22Rv1 (cell line): ENCODE measurements around the gene TP53AIP1.
A peak's percentile ranks its signal among the peaks of the same experiment; 100 is the strongest.

ENCODE experiments used
- H3K27ac ChIP-seq: fragments of 450-650 bp; 2 replicates; pipeline ENCODE4 v1.5.1; 2017
- ZFX ChIP-seq: fragments of 450-650 bp; IDR thresholded peaks from 2 replicates; pipeline ENCODE4 v1.6.1; 2017; ENCODE audit warnings: antibody characterized with exemption, borderline replicate concordance
- TF ChIP-seq, protein P1 (sequence below): fragments of 450-650 bp; IDR thresholded peaks from 2 replicates; pipeline ENCODE4 v1.5.1; 2017; ENCODE audit warnings: mild to moderate bottlenecking

TP53AIP1 gene

DNA sequence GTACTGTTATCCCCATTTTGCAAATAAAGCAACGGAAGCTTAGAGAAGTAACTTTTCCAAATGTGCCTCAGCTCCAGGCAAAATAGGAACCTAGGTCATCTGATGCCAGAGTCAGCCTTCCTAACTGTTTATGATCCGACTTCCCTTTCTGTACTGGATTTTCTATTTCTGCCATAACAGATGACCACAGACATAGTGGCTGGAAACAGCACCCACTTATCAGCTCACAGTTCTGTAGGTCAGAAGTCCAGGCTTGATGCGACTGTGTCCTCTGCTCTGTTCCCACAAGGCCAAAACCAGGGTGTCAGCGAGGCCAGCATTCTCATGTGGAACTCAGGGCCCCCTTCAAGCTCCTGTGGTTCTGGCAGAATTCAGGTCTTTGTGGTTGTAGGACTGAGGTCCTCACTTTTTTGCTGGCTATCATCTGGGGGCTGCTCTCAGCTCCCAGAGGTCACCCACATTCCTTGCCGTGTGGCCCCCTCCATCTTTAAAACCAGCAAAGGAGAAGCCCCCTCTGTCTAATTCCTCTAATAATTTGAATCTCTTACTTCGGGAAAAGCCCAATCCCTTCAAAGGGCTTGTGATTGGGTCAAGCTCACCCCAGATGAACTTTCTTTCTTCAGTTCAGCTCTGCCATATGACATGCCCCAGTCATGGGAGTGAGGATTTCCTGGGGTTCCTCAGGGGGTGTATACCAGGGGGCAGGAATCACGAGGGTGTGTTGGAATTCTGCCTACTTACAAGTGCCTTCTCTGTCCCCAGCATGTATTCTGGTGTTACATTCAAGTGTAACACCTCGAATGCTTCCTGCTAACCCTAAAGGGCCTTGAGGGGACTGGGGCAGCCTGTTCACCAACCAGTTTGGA lies 36.3 kb downstream of the TP53AIP1 start:
- no peak overlapping the region for H3K27ac ChIP-seq

DNA sequence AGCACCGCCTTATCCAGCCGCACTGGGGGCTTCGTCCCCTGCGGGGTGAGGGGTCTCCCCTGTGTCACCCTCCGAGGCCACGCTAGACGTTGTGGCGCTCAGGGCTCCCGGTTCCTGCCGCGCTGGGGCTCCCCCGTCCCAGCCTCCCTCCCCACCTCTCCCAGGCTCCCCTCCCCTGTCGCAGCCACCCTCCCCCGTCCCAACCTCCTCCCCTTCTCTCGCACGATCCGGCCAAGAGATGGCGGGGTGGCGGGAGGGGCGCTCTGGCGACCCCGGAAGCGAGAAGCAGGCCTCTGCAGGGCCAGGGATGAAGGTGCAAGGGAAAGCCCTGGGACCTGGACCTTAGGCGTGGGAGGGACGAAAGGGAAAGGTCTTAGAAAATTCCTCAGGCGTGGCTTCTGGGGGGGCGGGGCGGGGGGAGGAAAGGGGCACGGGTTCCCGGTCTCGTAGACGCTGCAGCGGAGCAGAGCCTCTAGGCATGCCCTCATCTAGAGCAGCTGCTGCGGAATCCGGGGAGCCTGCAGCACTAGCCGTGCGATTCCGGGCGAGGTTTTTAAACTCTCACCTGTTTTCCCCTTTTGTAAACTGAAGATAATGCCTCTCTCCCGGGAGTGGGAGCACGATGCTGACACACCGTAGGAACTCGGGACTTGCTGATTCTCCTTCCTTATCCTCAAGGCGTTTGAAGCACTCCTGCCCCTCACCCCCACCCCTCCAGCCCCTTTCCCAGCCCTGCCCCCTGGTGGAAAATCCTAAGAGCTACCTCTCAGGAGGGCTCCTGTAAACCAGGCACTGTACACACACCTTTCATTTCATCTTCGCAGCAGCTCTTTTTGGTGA lies 37.1 kb downstream of the TP53AIP1 start:
- H3K27ac ChIP-seq: no peak overlapping the region

More for the DNA sequence above, 36.3 kb downstream of the TP53AIP1 start:
- TF ChIP-seq ZFX: no peak
- TF ChIP-seq, protein P1, sequence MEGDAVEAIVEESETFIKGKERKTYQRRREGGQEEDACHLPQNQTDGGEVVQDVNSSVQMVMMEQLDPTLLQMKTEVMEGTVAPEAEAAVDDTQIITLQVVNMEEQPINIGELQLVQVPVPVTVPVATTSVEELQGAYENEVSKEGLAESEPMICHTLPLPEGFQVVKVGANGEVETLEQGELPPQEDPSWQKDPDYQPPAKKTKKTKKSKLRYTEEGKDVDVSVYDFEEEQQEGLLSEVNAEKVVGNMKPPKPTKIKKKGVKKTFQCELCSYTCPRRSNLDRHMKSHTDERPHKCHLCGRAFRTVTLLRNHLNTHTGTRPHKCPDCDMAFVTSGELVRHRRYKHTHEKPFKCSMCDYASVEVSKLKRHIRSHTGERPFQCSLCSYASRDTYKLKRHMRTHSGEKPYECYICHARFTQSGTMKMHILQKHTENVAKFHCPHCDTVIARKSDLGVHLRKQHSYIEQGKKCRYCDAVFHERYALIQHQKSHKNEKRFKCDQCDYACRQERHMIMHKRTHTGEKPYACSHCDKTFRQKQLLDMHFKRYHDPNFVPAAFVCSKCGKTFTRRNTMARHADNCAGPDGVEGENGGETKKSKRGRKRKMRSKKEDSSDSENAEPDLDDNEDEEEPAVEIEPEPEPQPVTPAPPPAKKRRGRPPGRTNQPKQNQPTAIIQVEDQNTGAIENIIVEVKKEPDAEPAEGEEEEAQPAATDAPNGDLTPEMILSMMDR: peak; percentile 38

DNA sequence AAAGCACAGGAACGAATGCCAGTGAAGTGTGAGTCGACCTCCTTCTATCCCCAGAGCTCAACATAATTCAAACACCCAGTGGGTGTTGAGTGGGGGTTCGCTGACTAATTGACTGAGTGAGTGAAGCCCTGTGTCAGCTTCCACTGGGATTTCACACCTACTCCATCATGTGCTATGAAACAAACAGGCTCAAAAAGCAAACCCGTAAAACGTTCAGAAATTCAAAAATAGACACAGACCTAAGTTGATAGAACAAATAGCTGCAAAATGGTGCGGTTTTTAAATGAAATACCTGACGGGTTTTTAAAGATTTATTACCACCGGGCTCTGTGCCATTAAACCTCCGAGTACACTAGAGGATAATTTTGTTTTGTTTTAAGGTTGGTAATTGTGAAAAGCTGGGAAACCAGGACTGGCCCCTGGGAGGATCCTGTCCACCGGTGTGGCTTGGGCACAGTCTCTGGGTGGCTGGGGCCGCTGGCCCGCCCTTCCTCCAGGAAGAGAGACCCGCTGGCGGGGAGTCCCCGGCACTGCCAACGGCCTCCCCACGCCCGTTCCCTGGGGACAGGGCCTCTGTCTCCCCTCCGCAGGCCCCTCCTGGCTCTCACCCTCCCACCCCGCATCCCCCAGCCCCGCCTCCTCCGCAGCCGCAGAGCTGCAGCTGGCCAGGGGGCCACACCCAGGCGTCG lies 37.9 kb downstream of the TP53AIP1 start:
- TF ChIP-seq ZFX: no peak
- TF ChIP-seq, protein P1: no peak
- H3K27ac ChIP-seq: no peak overlapping the region

More for the DNA sequence above, 37.1 kb downstream of the TP53AIP1 start:
- TF ChIP-seq ZFX: no peak
- TF ChIP-seq, protein P1: peak; percentile 71

DNA sequence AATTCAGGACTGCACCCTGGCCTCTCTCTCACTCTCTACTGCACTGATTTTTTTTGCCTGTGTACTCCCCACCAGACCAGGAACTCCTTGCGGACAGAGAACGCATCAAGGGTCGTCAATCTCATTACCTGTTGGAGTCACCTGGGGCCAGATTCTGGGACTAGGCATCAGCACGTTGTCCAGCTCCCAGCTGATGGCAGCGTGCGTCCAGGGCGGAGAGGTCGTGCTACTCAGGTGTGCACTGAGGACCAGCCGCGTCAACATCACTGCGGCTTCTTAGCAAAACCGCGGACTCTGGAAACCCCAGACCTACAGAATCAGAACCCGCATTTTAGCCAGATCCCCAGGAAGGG lies 38.4 kb downstream of the TP53AIP1 start:
- no peak overlapping the region for H3K27ac ChIP-seq
- TF ChIP-seq, protein P1: no peak
- no peak for TF ChIP-seq ZFX

DNA sequence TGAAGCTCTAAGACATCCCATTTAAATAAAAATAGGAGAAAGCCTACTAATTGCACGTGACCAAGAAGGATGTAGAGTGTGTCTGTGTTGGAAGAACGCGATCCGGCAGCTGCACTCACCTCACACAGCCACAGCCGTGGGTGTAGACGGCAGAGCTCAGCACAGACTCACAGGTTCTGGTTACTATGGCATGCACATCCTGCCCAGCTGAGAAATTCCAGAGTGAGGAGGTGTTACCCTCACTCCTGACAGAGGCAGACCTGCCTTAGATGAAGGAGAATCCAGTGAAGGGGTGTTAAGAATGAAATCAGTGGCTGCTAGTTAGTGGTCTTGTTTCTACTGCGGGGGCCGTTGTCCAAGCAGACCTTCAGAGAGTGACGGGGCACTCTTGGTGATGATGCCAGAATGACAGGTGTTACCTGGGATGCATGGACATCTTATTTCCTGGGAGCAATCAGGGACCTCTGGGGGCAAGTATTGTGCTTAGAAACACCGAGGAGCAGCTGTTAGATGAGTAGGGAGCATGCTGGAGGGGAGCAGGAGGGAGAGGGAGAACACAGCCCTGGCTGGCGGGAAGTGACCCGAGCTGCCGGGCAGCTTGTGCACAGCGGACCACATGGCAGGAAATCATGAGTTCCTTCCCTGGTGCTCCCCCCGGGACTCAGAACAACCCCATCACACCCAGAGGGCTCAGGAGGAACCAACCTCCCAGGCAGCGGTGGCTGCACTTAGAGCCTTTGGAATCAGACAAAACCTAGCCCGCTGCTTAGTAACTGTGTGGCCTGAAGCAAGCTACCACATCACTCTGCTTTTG lies 39.2 kb downstream of the TP53AIP1 start:
- TF ChIP-seq, protein P1: no peak
- no peak overlapping the region for H3K27ac ChIP-seq

DNA sequence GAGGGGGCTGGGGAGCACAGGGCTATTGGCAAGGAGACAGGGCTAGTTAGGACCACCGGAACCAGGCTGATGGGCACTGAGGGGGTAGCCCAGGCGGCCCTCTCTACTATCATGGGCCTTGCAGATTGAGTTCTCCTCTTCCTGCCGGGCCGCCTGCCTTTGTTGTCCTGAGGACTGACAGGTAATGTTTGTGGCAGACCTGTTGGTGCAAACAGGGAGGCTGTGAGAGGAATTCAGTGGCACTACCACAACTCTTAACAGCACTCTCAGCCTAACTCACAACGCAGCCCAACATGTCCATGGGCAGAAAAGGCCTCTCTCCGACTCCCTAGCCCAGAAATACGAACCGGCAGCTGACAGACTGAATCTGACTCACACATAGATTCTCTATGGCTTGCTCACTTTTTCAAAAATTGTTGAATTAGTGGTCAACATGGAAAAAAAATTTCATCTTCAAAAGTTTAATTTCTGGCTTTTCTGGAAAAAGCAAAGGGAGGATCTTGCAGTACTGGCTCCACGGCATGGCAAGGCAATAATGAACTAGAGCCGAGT lies 40.1 kb downstream of the TP53AIP1 start:
- no peak overlapping the region for H3K27ac ChIP-seq
- TF ChIP-seq, protein P1: no peak
- no peak for TF ChIP-seq ZFX
